ENCODE data around the gene BRDT. TPM values are rescaled to one million over a fixed set of nuclear protein-coding genes. Genes with fewer than 3 reads are reported as not detected.

BRDT gene
- total and polyA plus RNA-seq, 8 donors = not detected

GRCh38 chr1:92026806-92027205, 77.6 kb downstream of the BRDT start:
- no peak for DNase-seq
- Histone ChIP-seq H3K4me1 (peaks cover 9 to 19% (median 12%) of the 10 kb centered on the region in 4 donors), H3K27ac (no peak overlapping the region), H3K9me3 (peaks cover 0 to 13% (median 2%) of the 10 kb centered on the region in 4 donors), H3K36me3 (no peaks in the 10 kb centered on the region), H3K4me3 (no peak overlapping the region), H3K27me3 (peaks cover 0 to 35% (median 23%) of the 10 kb centered on the region in 3 donors)
- WGBS, 5 donors = 64 to 95% (median 88%) methylated on average over 9 of the region's 9 CpGs
- intact Hi-C loops (cut with DNase I; ENCODE audit: low total_unique reads) = no loop called here
- TF ChIP-seq EP300 (IDR thresholded peaks at IDR 0.05) (no peak), POLR2A (IDR thresholded peaks at IDR 0.05) (no peak), POLR2AphosphoS5 (IDR thresholded peaks at IDR 0.05) (no peak), CTCF (IDR thresholded peaks at IDR 0.05) (no peak)

GRCh38 chr1:92029241-92029922, 80.2 kb downstream of the BRDT start:
- Histone ChIP-seq H3K27ac (peak overlapping the region in 1 of 5 donors; percentile 39), H3K9me3 (peaks cover 0 to 13% (median 0%) of the 10 kb centered on the region in 4 donors), H3K4me3 (peak overlapping the region; percentile 49 to 69 (median 59)), H3K4me1 (peaks cover 9 to 19% (median 12%) of the 10 kb centered on the region in 4 donors), H3K27me3 (peaks cover 0 to 35% (median 23%) of the 10 kb centered on the region in 3 donors), H3K36me3 (no peaks in the 10 kb centered on the region)
- no peak for TF ChIP-seq POLR2AphosphoS5 (IDR thresholded peaks at IDR 0.05)
- no peak for TF ChIP-seq POLR2A (IDR thresholded peaks at IDR 0.05)
- 38 to 41% (median 41%) methylated on average over 27 to 31 of the region's 31 CpGs for WGBS, 5 donors
- DNase-seq = peak in 1 of 2 donors; percentile 4
- intact Hi-C loops (cut with DNase I; ENCODE audit: low total_unique reads) = no loop called here

GRCh38 chr1:92030656-92031107, 81.5 kb downstream of the BRDT start:
- H3K27me3 ChIP-seq = peaks cover 0 to 35% (median 23%) of the 10 kb centered on the region in 3 donors
- peak overlapping the region in 2 of 4 donors; percentile 49 to 65 for H3K4me3 ChIP-seq
- TF ChIP-seq POLR2A (IDR thresholded peaks at IDR 0.05) (no peak), EP300 (IDR thresholded peaks at IDR 0.05) (no peak), POLR2AphosphoS5 (IDR thresholded peaks at IDR 0.05) (no peak), CTCF (IDR thresholded peaks at IDR 0.05) (no peak)
- intact Hi-C loops (cut with DNase I; ENCODE audit: low total_unique reads) = no loop called here
- no peaks in the 10 kb centered on the region for H3K36me3 ChIP-seq
- H3K9me3 ChIP-seq = peaks cover 0 to 12% (median 0%) of the 10 kb centered on the region in 4 donors
- 14 to 35% (median 15%) methylated on average over 4 of the region's 4 CpGs for WGBS, 5 donors
- H3K27ac ChIP-seq = peak overlapping the region in 1 of 5 donors; percentile 39
- peak in 1 of 2 donors; percentile 58 for DNase-seq
- H3K4me1 ChIP-seq = peaks cover 9 to 19% (median 12%) of the 10 kb centered on the region in 4 donors

GRCh38 chr1:92031281-92032110, 82.3 kb downstream of the BRDT start:
- Histone ChIP-seq H3K9me3 (peaks cover 0 to 4% (median 0%) of the 10 kb centered on the region in 4 donors), H3K4me1 (peaks cover 9 to 19% (median 12%) of the 10 kb centered on the region in 4 donors), H3K36me3 (no peaks in the 10 kb centered on the region), H3K27ac (no peak overlapping the region), H3K27me3 (peaks cover 0 to 35% (median 23%) of the 10 kb centered on the region in 3 donors), H3K4me3 (no peak overlapping the region)
- TF ChIP-seq POLR2A (IDR thresholded peaks at IDR 0.05) (no peak), EP300 (IDR thresholded peaks at IDR 0.05) (no peak), CTCF (IDR thresholded peaks at IDR 0.05) (no peak), POLR2AphosphoS5 (IDR thresholded peaks at IDR 0.05) (no peak)
- intact Hi-C loops (cut with DNase I; ENCODE audit: low total_unique reads) = no loop called here
- no peak for DNase-seq
- WGBS, 5 donors = 81 to 87% (median 83%) methylated on average over 6 of the region's 6 CpGs

All from stomach (tissue), 9 donors.